ENCODE results near the gene RAB8B. TPM values are rescaled to one million over a fixed set of nuclear protein-coding genes. Genes with fewer than 3 reads are reported as not detected.
"Not testable (repeated sequence)": the region's sequence is repeated elsewhere in the genome, so short reads cannot be mapped to it uniquely, and the experiment has no call there.

The RAB8B gene
- total RNA-seq, 2 donors from 2014 or later, result 11.3 to 14.2 TPM

- intact Hi-C loops (cut with DNase I, micrococcal nuclease), result no loop called here
- ATAC-seq, result no peak
- DNase-seq, result no peak
Measured at GRCh38 chr15:63231206-63231605, 41.8 kb downstream of the RAB8B start.

GRCh38 chr15:63231706-63232105 is 42.3 kb downstream of the RAB8B start:
- DNase-seq (no peak), ATAC-seq (no peak)
- intact Hi-C loops (cut with DNase I, micrococcal nuclease), result no loop called here

DNA sequence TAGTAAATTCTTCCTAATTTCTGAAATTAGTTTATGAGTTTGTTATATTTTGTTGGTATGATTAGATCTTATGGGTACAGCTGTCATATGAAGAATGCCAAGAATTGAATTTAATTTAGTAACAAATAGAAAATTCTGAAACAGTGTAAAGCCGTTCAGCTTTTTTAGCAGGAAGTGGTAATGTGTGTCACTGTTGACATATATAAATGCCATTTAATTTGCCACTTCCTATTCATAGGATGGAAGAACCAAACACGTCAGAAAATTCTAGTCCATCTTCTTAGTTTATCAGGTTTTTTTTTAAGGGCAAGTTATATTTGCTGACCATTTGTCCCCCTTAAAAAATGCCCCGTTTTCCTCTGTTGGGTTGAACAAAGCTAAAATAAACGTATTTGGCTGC is 43.0 kb downstream of the RAB8B start:
- ATAC-seq (no peak), DNase-seq (no peak)
- intact Hi-C loops (cut with DNase I, micrococcal nuclease), result no loop called here

DNA sequence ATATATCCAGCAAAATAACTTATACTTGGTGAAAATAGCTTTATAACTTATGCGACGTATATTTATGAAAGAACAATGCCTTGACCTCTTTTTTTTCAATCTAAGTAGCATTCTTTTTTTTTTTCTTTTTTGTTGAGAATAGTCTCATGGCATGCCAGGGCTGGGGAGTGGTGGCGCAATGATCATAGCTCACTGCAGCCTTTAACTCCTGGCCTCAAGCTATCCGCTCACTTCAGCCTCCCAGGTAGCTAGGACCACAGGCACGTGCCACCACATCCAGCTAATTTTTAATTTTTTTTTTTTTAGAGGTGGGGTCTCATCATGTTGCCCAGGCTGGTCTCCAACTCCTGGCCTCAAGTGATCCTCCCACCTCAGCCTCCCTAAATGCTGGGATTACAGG is 43.5 kb downstream of the RAB8B start:
- intact Hi-C loops (cut with DNase I, micrococcal nuclease), result no loop called here
- DNase-seq, result no peak
- no peak for ATAC-seq

- ATAC-seq (peak; percentile 23), DNase-seq (no peak)
- intact Hi-C loops (cut with DNase I, micrococcal nuclease), result no loop called here
Measured at GRCh38 chr15:63233667-63234423, 44.4 kb downstream of the RAB8B start.

DNA sequence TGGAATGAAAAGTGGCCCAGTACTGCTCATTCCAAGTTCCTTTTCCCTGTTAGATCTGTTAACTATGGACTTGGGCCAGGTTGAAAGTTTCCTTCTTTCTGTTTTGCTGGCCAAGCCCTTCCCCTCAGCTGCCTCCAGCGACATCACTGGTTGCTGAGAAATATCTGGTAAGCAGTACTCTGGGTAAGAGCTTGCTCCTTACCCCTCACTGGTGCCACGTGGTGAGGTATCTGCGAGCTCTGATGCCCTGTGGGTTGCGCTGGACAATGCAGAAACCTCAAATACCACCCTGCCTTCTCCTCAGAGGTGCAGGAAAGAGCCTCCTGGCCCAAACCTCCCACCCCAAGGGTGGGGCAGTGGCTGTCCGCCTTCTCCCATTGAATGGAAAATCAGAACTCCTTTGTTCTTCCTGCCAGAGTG is 45.1 kb downstream of the RAB8B start:
- ATAC-seq, result peak; percentile 97

DNA sequence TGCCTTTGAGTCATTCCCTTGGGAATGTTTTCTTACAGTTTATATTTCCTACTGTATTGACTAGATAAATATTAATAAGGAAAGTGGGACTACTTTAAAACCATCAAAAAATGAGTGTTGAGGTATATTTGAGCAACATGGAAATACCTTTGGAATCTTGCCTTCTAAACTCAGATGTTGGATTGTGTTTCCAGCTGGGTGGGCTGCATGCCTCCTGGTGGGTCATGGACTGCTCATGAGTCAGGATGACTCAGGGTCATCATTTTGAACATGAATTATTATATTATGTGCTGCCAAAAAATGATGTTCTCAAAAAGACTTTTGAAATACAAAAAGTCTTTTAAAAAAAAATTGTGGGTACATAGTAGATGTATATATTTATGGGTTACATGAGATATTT is 46.9 kb downstream of the RAB8B start:
- no peak for ATAC-seq
- no peak for DNase-seq
- intact Hi-C loops (cut with DNase I, micrococcal nuclease), result no loop called here

More for the DNA sequence above, 45.1 kb downstream of the RAB8B start:
- DNase-seq, result peak; percentile 46 to 66
- intact Hi-C loops (cut with DNase I, micrococcal nuclease), result no loop called here

GRCh38 chr15:63237086-63237485 is 47.7 kb downstream of the RAB8B start:
- intact Hi-C loops (cut with DNase I, micrococcal nuclease); ATAC-seq; DNase-seq: not testable (repeated sequence)

DNA sequence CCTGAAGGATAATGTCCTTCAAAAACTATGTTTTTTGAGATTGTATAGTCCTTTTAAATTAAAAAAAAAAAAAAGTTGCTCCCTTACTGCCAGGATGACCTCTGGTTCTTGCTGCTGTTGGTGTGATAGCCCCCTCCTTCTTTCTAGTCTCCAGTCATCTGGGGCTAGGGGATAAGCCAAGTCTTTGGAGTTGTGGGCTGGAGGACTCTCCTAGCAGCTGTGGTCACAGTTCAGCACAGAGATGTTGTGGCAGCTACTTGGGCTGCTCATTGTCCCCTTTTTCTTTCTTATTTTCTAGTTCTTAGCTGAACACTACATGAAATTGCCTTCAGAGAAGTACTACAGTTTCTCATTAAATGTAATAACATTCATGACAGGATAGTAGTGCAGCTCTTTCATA is 48.8 kb downstream of the RAB8B start:
- intact Hi-C loops (cut with DNase I, micrococcal nuclease), result no loop called here
- no peak for ATAC-seq

DNA sequence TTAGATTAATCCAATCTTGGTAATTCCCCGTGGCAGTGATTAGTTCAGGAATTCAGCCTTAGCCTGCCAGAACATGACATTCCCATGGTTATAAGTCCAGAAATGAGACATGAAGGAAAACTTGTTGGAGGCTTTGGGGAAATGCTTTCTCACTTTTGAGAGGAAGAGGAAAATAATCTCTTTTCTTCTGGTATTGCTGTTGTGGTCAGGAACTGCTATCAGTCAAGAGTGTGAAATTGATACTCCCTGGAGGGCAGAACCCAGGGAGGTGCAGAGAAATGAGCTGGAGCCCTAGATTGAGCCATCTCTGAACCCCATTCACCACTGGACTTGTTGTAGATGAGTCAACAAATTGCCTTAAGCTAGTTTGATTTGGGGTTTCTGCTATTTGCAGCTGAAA is 49.4 kb downstream of the RAB8B start:
- intact Hi-C loops (cut with DNase I, micrococcal nuclease), result no loop called here
- DNase-seq (no peak), ATAC-seq (no peak)

More for the DNA sequence above, 48.8 kb downstream of the RAB8B start:
- DNase-seq, result no peak

DNA sequence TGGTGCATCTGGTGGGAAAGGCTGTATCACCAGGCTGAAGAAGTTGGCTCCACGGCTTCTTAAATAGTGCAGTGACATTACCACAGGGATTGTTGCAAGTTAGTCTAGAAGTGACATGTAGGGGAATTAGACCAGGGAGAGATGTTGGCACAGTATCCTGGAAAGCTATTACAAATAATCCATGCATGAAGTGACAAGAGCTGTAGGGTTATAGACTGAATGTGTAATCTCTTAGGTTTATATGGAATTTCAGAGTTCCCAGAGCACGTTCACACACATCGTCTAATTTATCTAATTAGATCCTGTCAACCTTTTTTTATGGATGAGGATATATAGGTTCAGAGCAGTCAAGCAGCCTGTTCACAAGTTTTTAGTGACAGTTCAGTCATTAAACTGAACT is 50.7 kb downstream of the RAB8B start:
- intact Hi-C loops (cut with DNase I, micrococcal nuclease), result no loop called here
- ATAC-seq (no peak), DNase-seq (no peak)

DNA sequence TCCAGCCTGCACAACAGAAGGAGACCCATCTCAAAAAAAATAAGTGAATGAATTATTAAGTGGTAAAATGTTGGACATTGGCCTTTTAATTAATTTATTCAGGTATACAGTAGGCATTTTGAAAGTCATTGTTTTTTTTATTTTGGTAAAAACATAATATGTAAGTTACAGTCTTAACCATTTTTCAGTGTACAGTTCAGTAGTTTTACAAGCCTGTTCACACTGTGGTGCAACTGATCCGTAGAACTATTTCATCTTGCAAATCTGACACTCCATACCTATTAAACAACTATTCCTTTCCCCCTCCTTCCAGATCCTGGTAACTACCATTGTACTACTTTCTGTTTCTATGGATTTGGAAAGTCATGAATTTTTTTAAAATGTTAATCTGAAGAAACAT is 51.9 kb downstream of the RAB8B start:
- intact Hi-C loops (cut with DNase I, micrococcal nuclease), result no loop called here
- DNase-seq, result no peak
- no peak for ATAC-seq

DNA sequence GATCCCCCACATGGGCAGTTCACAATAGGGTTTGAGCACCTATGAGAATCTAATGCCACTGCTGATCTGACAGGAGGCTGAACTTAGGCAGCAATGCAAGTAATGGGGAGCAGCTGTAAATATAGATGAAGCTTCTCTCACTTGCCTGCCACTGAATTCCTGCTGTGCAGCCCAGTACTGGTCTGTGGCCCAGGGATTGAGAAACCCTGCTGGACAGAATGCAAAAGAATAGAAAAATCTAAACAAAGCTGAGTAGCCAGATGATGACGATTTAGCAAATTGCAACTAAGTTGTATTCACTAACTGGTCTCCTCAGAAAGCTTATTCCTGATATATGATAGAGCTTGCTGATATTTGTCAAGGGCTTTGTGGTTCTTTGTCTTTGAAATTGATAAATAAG is 53.7 kb downstream of the RAB8B start:
- intact Hi-C loops (cut with DNase I, micrococcal nuclease), result no loop called here
- no peak for ATAC-seq
- no peak for DNase-seq

GRCh38 chr15:63243776-63244175 is 54.4 kb downstream of the RAB8B start:
- ATAC-seq, result no peak
- intact Hi-C loops (cut with DNase I, micrococcal nuclease), result no loop called here
- DNase-seq, result no peak

DNA sequence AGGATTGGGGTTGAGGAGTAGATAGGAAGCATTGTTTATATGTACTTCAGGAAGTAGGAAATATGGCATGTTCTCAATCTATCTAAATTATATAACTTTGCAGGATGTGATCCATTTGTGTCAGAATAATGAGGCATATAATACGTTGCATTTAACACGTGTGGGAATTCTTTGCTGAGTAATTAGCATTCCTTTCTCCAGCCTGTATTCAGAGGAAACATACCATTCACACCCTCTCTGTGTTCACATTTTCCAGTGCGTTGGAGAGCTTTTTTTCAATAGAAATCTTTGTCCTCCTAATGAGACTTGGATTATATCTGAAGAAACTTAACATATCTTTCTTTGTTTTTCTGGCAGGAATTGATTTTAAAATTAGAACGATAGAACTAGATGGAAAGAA is 55.0 kb downstream of the RAB8B start:
- intact Hi-C loops (cut with DNase I, micrococcal nuclease), result no loop called here
- no peak for ATAC-seq
- no peak for DNase-seq

DNA sequence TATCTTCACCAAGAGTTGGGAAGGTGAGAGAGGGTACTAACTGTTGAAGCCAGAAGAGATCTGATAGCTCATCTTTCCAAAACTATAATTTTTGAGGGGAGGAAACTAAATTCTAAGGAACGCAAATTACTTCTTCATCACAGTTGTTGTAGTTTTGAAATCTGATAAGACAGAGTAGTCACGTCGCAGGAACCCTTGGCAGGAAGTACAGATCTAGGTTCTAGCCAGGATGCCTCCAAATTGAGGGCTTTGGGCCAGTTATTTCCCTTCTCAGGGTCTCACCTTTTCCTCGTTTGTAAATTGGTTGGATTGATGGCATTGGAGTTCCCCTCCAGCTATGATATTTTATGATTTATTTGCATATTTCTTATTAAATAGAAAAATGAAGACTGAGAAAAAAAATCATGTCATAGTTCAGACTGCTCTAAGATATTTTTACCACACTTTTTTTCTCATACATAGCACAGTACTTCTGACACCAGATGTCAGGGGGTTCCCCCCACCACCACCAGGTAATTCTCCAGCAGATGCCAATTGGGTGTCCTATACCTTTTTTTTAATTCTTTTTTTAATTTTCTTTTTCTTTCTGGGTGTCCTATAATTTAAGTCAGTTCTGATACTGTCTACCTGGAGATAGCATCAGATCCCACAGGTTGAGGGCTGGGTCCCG is 55.7 kb downstream of the RAB8B start:
- ATAC-seq (no peak), DNase-seq (no peak)

GRCh38 chr15:63246691-63247469 is 57.5 kb downstream of the RAB8B start:
- ATAC-seq, result no peak
- DNase-seq, result no peak
- intact Hi-C loops (cut with DNase I, micrococcal nuclease), result no loop called here

More for the DNA sequence above, 55.7 kb downstream of the RAB8B start:
- intact Hi-C loops (cut with DNase I, micrococcal nuclease), result no loop called here

- intact Hi-C loops (cut with DNase I, micrococcal nuclease), result no loop called here
- ATAC-seq, result no peak
- no peak for DNase-seq
Measured at GRCh38 chr15:63250312-63250965, 61.0 kb downstream of the RAB8B start.

DNA sequence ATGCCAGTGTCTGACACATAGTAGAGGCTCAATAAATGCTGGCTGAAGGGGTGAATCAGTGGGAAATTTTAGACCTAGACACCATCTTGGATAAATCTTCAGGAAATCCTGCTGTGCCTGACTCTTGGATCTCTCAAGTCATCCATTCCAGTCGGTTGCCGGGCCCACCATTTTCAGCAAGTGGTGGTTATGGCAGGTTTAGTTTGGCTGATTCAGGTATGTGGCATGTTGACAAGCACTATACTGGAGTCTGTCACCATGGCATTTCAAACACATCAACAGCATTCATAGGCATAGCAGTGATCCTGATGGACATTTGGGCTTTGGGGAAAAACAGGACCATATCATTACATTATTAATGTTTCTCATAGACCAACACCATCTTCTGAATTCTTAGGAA is 62.3 kb downstream of the RAB8B start:
- ATAC-seq (no peak), DNase-seq (no peak)
- intact Hi-C loops (cut with DNase I, micrococcal nuclease), result no loop called here
